Astrocyte of the cerebellum (primary cell): ENCODE measurements around the gene VSX2.

Source experiments
- DNase-seq: peaks from one replicate; pipeline ENCODE4 v3.0.0-alpha.2; 2011; ENCODE audit warnings: low read depth
- H3K4me3 ChIP-seq: 2 replicates; pipeline ENCODE4 v1.5.1; 2011; ENCODE audit warnings: mild to moderate bottlenecking, low read depth, low read length, moderate library complexity
- in situ Hi-C: cut with HindIII; loops from 2 replicates; pipeline ENCODE4 v1.10.0; 2017; ENCODE audit warnings: low sequenced_read_pairs
- TF ChIP-seq, protein P1 (sequence below): IDR thresholded peaks from 2 replicates; pipeline ENCODE4 v1.5.1; 2012; ENCODE audit warnings: low read length, low read depth, moderate library complexity, mild to moderate bottlenecking; ENCODE audit errors: missing control alignments

VSX2 gene

DNA sequence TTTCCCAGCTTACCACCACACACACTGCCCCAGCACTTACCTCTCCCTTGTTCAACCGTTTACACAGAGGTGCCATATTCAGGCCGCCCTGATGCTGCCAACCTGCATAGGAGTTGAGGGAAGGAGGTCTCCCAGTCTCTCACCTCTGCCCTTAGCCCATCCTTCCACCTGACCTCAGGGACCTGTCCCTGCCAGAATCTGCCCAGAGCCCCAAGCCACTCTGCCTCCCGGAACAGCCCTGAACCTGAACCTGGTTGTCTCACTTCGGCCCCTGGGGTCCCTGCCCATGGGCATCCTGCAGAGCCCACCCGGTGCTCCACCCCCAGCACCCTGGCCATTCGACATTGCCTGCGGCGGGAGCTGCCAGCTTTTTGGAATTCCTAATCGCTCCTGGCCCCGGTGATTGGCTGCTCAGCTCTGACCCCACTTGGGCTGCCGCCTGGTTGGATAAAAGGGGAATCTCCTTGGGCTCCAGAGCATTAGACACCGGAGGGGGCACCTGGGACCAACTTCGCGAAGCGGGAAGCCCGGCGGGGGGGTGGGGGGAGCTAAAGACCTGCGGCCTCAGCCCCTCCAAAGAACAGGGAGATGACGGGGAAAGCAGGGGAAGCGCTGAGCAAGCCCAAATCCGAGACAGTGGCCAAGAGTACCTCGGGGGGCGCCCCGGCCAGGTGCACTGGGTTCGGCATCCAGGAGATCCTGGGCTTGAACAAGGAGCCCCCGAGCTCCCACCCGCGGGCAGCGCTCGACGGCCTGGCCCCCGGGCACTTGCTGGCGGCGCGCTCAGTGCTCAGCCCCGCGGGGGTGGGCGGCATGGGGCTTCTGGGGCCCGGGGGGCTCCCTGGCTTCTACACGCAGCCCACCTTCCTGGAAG, at the start of gene VSX2:
Gene VSX2 (plus strand): TSS at position 476 of the 874 bp plus-strand sequence. CDS start 113 bp downstream, at position 589.
- H3K4me3 ChIP-seq, result no peak within 1 kb of the TSS
- TF ChIP-seq, protein P1, sequence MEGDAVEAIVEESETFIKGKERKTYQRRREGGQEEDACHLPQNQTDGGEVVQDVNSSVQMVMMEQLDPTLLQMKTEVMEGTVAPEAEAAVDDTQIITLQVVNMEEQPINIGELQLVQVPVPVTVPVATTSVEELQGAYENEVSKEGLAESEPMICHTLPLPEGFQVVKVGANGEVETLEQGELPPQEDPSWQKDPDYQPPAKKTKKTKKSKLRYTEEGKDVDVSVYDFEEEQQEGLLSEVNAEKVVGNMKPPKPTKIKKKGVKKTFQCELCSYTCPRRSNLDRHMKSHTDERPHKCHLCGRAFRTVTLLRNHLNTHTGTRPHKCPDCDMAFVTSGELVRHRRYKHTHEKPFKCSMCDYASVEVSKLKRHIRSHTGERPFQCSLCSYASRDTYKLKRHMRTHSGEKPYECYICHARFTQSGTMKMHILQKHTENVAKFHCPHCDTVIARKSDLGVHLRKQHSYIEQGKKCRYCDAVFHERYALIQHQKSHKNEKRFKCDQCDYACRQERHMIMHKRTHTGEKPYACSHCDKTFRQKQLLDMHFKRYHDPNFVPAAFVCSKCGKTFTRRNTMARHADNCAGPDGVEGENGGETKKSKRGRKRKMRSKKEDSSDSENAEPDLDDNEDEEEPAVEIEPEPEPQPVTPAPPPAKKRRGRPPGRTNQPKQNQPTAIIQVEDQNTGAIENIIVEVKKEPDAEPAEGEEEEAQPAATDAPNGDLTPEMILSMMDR, result no peak
- in situ Hi-C loops, result loop anchor here (25.0 kb wide), 1 partner anchor 127 kb away; no protein-coding TSS in a partner anchor
- DNase-seq, result no peak

DNA sequence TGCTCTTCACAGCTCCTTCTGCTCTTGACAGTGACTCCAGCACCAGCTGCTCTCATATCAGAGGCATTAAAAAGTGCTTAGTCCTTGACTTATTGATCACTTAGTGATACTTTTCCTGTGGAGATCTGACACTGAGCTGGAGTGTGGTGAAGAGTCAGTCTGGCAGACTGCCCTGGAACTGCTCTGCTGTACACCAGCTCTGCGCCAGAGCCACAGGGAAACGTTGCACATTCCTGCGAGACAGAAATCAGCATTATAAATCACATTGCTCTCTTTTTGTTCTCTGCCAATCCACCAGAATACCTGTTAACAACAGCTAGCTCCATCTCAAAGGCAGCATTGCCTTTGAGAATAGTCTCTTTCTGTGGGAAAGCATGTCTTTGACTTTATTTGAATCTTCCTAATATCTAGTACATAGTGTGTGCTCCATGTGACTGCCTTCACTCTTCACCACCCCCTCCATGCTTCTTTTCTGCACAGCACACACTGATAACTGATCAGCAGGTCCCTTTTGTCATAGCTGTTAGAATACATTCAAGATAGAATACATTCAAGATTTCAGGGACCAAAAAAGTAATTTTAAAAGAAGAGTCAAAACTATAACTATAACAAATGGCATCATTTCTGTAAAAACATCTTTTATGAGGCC, 48.2 kb upstream of the VSX2 start:
- TF ChIP-seq, protein P1, result no peak
- DNase-seq, result no peak
- in situ Hi-C loops, result no loop called here
- no peak overlapping the region for H3K4me3 ChIP-seq

DNA sequence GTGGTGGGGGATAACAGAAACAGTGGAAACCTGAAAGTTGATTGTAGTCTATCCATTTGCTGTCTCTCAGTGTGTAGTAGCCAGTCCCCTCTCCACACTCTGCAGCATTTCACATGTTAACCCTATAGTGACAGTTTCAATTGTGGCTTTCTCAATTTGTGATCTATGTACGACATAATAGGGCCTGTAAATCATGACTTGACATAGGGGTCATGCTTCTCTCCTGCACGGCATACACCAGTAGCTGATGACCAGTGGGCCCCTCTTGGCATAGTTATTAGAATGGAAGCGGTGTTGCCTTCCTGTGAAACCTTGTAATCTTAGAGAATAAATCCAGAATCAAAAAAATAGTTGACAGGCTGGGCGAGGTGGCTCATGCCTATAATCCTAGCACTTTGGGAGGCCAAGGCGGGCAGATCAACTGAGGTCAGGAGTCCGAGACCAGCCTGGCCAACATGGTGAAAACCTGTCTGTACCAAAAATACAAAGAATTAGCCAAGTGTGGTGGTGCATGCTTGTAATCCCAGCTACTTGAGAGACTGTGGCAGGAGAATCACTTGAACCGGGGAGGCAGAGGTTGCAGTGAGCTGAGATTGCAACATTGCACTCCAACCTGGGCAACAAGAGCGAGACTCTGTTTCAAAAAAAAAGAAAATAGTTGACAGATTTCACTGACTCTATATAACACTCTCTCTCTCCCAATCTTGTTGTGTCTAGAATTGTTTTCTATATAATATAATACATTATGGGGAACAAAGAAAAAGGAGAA, 44.6 kb upstream of the VSX2 start:
- DNase-seq, result no peak
- TF ChIP-seq, protein P1, result no peak
- in situ Hi-C loops, result no loop called here
- no peak overlapping the region for H3K4me3 ChIP-seq

DNA sequence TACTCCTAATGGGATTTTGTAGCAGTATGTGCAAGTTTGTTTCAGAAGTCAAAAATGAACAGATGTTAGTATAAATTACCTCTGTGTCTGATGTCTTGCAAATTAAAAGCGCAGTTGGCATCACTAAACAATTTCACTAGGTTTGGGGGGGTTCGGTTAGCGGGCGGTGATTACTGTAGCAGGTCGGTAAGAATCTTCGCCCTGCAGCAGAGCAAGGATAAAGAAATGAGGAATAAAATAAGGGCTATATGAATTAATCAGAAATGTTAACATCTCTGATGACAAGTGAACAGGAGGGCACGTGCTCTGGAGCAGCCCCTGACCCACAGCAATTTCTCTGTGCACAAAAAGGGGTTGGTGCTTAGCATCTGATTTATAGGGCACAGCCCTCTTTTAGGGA, 43.6 kb upstream of the VSX2 start:
- TF ChIP-seq, protein P1, result no peak
- no peak for DNase-seq
- no peak overlapping the region for H3K4me3 ChIP-seq
- in situ Hi-C loops, result no loop called here

DNA sequence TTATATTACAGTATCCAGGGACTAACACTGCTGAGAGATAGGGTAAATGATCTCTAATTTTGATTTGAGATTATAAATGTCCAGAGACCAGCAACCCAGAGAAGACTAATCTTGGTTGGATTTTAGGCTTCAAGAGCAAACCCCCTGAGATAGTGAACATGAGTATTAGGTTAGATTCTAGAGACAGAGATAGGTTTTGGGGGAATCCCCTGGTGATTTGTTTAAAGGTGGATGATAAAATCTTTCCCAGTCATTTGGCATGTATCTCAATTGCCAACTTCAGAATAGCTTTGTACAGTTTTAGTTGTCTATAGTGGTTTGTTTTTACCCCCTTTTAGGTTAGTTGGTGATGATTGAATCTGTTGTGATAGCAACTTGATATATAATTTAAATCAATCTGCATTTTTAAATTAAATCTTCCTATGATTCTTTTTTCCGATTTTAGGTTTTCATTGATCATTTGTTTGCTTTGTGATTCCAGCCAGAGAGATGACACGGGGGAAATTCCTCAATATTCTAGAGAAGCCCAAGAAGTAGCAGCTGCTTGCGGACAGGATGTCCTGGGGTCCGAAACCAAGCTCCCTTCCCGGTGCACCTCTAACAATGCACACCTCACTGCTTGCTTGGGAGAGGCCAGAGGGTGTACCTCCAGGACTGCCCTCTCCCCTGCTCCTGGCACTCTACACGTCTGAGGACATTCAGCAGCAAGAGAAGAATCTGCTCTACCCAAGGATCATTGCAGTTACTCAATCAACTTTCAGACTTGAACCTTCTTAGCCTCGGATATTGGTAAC, 40.6 kb upstream of the VSX2 start:
- in situ Hi-C loops, result no loop called here
- H3K4me3 ChIP-seq, result no peak overlapping the region
- no peak for DNase-seq
- TF ChIP-seq, protein P1, result no peak

DNA sequence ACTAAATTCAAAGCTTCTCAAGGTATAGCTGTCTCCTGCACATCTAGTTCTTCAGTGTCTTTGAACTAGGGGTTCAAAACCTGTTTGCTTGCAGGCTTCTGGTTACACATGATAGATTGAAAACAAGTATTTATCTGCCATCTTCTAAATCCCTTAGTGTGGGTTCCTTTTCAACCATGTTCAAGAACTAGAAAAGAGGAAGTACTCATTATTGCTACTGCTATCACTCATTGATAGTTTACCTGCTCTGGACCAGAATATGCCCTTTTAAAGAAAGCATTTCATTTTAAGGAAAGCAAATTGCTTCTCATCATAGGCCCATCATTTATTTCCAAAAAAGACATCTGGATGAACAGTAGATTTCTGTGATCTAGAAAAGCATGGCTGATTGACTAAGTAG, 37.1 kb upstream of the VSX2 start:
- TF ChIP-seq, protein P1, result no peak
- in situ Hi-C loops, result no loop called here
- H3K4me3 ChIP-seq, result no peak overlapping the region
- no peak for DNase-seq
